Gastrocnemius medialis (tissue), 4 donors: ENCODE data around the gene CASK.
A peak's percentile ranks its signal among the peaks of the same experiment; 100 is the strongest.

Source experiments
- CTCF ChIP-seq, 5 experiments: fragments of 450-650 bp in 3 of 5; fragments of 200-600 bp in 2 of 5; sonication (generic) in 2 of 5; IDR thresholded peaks in 4 of 5; conservative IDR thresholded peaks in 1 of 5; 1 replicate in 4 of 5; 2 replicates in 1 of 5; pipeline ENCODE4 v1.5.1; 2016 to 2019; ENCODE audit warnings: antibody characterized with exemption in 5 of 5, mild to moderate bottlenecking in 3 of 5, moderate library complexity in 3 of 5
- POLR2A ChIP-seq, 2 donors: fragments of 450-650 bp; IDR thresholded peaks; one replicate each; pipeline ENCODE4 v1.6.1; 2017; ENCODE audit warnings: antibody characterized with exemption in 2 of 2, mild to moderate bottlenecking in 2 of 2, moderate library complexity in 2 of 2

DNA sequence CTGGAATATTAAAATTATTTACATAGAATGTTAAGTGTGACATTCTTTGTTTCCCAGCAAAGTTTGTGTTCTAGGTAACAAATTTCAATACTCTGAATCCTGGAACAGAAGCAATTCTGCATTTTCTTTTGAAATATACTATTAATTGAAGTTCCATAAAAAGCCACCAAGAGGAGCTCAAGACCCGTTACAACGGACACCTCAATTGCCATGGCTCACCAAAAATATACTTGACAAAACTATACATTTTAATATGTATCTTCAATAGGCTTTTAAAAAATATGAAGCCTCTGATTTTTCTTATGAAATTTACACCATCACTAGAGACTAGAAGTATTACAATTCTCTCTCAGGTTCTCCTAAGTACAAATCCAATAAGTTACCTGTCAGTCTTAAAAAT lies 364.8 kb downstream of the CASK start:
- TF ChIP-seq POLR2A (IDR thresholded peaks at IDR 0.05) (no peak), CTCF (IDR thresholded peaks at IDR 0.05 in 4 of 5, conservative IDR thresholded peaks at IDR 0.05 in 1 of 5) (peak in 2 of 5 experiments; percentile 10 to 28)
